Prostate gland (tissue), 2 donors: ENCODE results near the gene KARS1.

Source experiments
- POLR2A ChIP-seq: fragments of 450-650 bp; IDR thresholded peaks from one replicate; pipeline ENCODE4 v1.6.1; 2016; ENCODE audit warnings: antibody characterized with exemption, mild to moderate bottlenecking
- POLR2AphosphoS5 ChIP-seq: sonication (generic); formaldehyde crosslinking; IDR thresholded peaks from one replicate; pipeline ENCODE4 v1.6.1; 2017; ENCODE audit warnings: antibody characterized with exemption
- TF ChIP-seq, protein P1 (sequence below), 4 experiments: fragments of 200-600 bp in 2 of 4; fragments of 450-650 bp in 2 of 4; sonication (generic) in 2 of 4; IDR thresholded peaks; 1 replicate in 3 of 4; 2 replicates in 1 of 4; pipeline ENCODE4 v1.5.1; 2016 to 2019; ENCODE audit warnings: antibody characterized with exemption in 4 of 4, mild to moderate bottlenecking in 2 of 4, moderate library complexity in 2 of 4

DNA sequence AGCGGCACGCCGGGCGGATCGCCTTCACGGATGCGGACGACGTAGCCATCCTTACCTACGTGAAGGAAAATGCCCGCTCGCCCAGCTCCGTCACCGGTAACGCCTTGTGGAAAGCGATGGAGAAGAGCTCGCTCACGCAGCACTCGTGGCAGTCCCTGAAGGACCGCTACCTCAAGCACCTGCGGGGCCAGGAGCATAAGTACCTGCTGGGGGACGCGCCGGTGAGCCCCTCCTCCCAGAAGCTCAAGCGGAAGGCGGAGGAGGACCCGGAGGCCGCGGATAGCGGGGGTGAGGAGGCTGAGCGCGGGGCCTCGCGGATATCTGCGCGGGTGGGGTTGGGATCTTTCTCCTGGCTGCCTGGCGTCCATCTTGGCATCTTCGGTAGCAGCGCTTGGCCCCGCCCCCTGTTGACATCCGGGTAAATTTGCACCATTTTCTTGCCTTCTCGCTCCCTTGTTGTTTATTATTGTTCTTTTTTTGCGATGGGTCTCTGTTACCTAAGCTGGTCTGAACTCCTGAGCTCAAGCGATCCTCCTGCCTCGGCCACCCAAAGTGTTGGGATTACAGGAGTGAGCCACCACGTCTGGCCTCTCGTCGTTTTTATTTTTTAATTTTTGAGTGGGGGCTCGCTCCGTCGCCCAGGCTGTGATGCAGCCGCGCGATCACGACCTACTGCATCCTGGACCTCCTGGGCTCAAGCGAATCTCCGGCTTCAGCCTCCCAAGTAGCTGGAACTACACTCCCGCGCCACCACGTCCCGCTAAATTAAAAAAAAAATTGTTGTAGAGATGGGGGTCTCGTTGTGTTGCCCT lies 1.0 kb upstream of the KARS1 start:
- TF ChIP-seq, protein P1, sequence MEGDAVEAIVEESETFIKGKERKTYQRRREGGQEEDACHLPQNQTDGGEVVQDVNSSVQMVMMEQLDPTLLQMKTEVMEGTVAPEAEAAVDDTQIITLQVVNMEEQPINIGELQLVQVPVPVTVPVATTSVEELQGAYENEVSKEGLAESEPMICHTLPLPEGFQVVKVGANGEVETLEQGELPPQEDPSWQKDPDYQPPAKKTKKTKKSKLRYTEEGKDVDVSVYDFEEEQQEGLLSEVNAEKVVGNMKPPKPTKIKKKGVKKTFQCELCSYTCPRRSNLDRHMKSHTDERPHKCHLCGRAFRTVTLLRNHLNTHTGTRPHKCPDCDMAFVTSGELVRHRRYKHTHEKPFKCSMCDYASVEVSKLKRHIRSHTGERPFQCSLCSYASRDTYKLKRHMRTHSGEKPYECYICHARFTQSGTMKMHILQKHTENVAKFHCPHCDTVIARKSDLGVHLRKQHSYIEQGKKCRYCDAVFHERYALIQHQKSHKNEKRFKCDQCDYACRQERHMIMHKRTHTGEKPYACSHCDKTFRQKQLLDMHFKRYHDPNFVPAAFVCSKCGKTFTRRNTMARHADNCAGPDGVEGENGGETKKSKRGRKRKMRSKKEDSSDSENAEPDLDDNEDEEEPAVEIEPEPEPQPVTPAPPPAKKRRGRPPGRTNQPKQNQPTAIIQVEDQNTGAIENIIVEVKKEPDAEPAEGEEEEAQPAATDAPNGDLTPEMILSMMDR (IDR thresholded peaks at IDR 0.05) = no peak
- peak; percentile 84 for TF ChIP-seq POLR2AphosphoS5
- TF ChIP-seq POLR2A = peak; percentile 64
